ENCODE data around the gene TRPV3. TPM values are rescaled to one million over a fixed set of nuclear protein-coding genes. Genes with fewer than 3 reads are reported as not detected.

The TRPV3 gene
- total RNA-seq, 2 experiments from 2014 or later: 0.25 to 0.56 TPM

- Mint-ChIP-seq H3K9me3 (peaks cover 1% of the 10 kb centered on the region), H3K36me3 (ENCODE audit: low read depth) (no peaks in the 10 kb centered on the region), H3K27me3 (peaks cover 7% of the 10 kb centered on the region), H3K27ac (no peak overlapping the region), H3K4me1 (ENCODE audit: low read depth) (no peaks in the 10 kb centered on the region), H3K4me3 (no peak overlapping the region)
- ATAC-seq (ENCODE audit: poor library complexity) (no peak), DNase-seq (no peak)
- Histone ChIP-seq H3K36me3 (ENCODE audit: insufficient read depth, low read length) (no peaks in the 10 kb centered on the region), H3K9me3 (ENCODE audit: control insufficient read depth in 1 of 2, insufficient read depth in 1 of 2, low read length in 2 of 2) (no peaks in the 10 kb centered on the region), H3K4me1 (ENCODE audit: insufficient read depth, low read length) (no peaks in the 10 kb centered on the region), H3K27me3 (ENCODE audit: control insufficient read depth in 1 of 2, insufficient read depth in 2 of 2, low read length in 2 of 2) (no peaks in the 10 kb centered on the region), H3K27ac (ENCODE audit: low read depth in 1 of 2, low read length in 2 of 2) (no peak overlapping the region), H3K4me3 (ENCODE audit: low read length) (no peak overlapping the region)
- ChIA-PET CTCF (no interaction called here), POLR2A (no interaction called here)
- TF ChIP-seq CTCF (IDR thresholded peaks at IDR 0.05): no peak
- intact Hi-C loops (cut with DNase I, micrococcal nuclease): no loop called here
These were observed 51.6 kb downstream of the TRPV3 start for GRCh38 chr17:3506054-3506453.

DNA sequence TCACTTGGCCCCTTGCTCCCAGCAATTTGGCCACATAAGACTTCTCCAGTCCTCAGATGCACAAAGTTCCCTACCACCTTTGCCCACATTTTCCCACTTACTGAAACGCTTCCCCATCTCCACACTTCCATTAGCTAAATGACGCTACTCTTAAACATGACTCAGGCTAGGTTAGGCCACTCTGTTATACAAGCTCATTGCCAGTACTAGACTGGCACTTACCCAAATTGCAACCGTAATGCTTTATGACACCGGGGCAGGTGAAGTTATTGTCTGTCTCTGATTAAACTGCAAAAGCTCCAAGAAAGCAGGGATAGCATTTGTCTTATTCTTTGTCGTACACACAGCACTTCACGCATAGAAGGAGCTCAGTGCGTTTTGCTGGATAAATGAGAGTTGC, 52.6 kb downstream of the TRPV3 start:
- CTCF ChIA-PET: no interaction called here
- H3K36me3 Mint-ChIP-seq (ENCODE audit: low read depth): no peaks in the 10 kb centered on the region

DNA sequence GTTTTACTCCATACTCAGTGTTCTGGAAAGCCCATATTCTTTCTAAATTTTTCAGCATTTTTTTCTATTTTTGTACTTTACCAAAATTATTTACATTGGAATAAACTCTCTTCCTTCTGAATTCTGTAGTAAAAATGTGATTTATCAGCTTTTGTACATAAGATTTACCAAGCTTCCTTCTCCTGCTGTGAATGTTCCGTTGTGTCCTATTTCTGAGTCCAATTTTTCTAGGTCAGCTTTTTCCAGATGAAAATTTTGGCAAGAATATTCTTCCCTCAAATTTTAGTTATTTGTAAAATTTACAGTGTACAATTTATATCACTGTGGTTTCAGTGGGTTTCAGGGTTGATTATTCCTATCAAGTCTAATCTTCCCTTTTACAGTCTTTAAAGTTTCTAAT, 54.3 kb downstream of the TRPV3 start:
- CTCF ChIA-PET: no interaction called here

More for the DNA sequence above, 52.6 kb downstream of the TRPV3 start:
- no peaks in the 10 kb centered on the region for H3K4me1 Mint-ChIP-seq (ENCODE audit: low read depth)
- H3K4me1 ChIP-seq (ENCODE audit: insufficient read depth, low read length): no peaks in the 10 kb centered on the region
- ATAC-seq (ENCODE audit: poor library complexity): no peak
- TF ChIP-seq CTCF (IDR thresholded peaks at IDR 0.05): no peak
- H3K27me3 Mint-ChIP-seq: peaks cover 7% of the 10 kb centered on the region
- POLR2A ChIA-PET: no interaction called here
- no peak overlapping the region for H3K4me3 Mint-ChIP-seq
- H3K27ac ChIP-seq (ENCODE audit: low read depth in 1 of 2, low read length in 2 of 2): no peak overlapping the region
- no peak overlapping the region for H3K4me3 ChIP-seq (ENCODE audit: low read length)
- intact Hi-C loops (cut with DNase I, micrococcal nuclease): no loop called here
- H3K9me3 Mint-ChIP-seq: peaks cover 1% of the 10 kb centered on the region
- peaks cover 0 to 3% of the 10 kb centered on the region in 2 experiments for H3K9me3 ChIP-seq (ENCODE audit: control insufficient read depth in 1 of 2, insufficient read depth in 1 of 2, low read length in 2 of 2)
- no peaks in the 10 kb centered on the region for H3K36me3 ChIP-seq (ENCODE audit: insufficient read depth, low read length)
- DNase-seq: no peak
- H3K27me3 ChIP-seq (ENCODE audit: control insufficient read depth in 1 of 2, insufficient read depth in 2 of 2, low read length in 2 of 2): no peaks in the 10 kb centered on the region
- H3K27ac Mint-ChIP-seq: no peak overlapping the region

More for the DNA sequence above, 54.3 kb downstream of the TRPV3 start:
- Histone ChIP-seq H3K36me3 (ENCODE audit: insufficient read depth, low read length) (no peaks in the 10 kb centered on the region), H3K4me1 (ENCODE audit: insufficient read depth, low read length) (no peaks in the 10 kb centered on the region), H3K4me3 (ENCODE audit: low read length) (no peak overlapping the region), H3K27me3 (ENCODE audit: control insufficient read depth in 1 of 2, insufficient read depth in 2 of 2, low read length in 2 of 2) (peaks cover 0 to 1% of the 10 kb centered on the region in 2 experiments), H3K27ac (ENCODE audit: low read depth in 1 of 2, low read length in 2 of 2) (no peak overlapping the region), H3K9me3 (ENCODE audit: control insufficient read depth in 1 of 2, insufficient read depth in 1 of 2, low read length in 2 of 2) (peaks cover 0 to 3% of the 10 kb centered on the region in 2 experiments)
- ATAC-seq (ENCODE audit: poor library complexity) (no peak), DNase-seq (no peak)
- Mint-ChIP-seq H3K9me3 (peaks cover 1% of the 10 kb centered on the region), H3K36me3 (ENCODE audit: low read depth) (no peaks in the 10 kb centered on the region), H3K4me3 (no peak overlapping the region), H3K27me3 (peaks cover 7% of the 10 kb centered on the region), H3K27ac (no peak overlapping the region), H3K4me1 (ENCODE audit: low read depth) (no peaks in the 10 kb centered on the region)
- intact Hi-C loops (cut with DNase I, micrococcal nuclease): no loop called here
- POLR2A ChIA-PET: no interaction called here
- TF ChIP-seq CTCF (IDR thresholded peaks at IDR 0.05): no peak
